Suprapubic skin (tissue), 4 donors: Measurements from ENCODE around the gene OCLN. TPM values are rescaled to one million over a fixed set of nuclear protein-coding genes. Genes with fewer than 3 reads are reported as not detected.

Source experiments
- DNase-seq, 2 donors: peaks; one replicate each; pipeline ENCODE4 v3.0.0-alpha.2; 2019; ENCODE audit warnings: low spot score in 2 of 2
- H3K27ac ChIP-seq: fragments of 200-600 bp; sonication (generic); one replicate; pipeline ENCODE4 v1.5.1; 2019
- H3K27me3 ChIP-seq: fragments of 200-600 bp; sonication (generic); one replicate; pipeline ENCODE4 v1.5.1; 2019
- H3K36me3 ChIP-seq: fragments of 200-600 bp; sonication (generic); one replicate; pipeline ENCODE4 v1.5.1; 2019
- H3K4me1 ChIP-seq: fragments of 200-600 bp; sonication (generic); one replicate; pipeline ENCODE4 v1.5.1; 2019
- H3K4me3 ChIP-seq: fragments of 200-600 bp; sonication (generic); one replicate; pipeline ENCODE4 v1.5.1; 2019; ENCODE audit warnings: mild to moderate bottlenecking
- H3K9me3 ChIP-seq: fragments of 200-600 bp; sonication (generic); one replicate; pipeline ENCODE4 v1.5.1; 2019
- EP300 ChIP-seq: sonication (generic); formaldehyde crosslinking; IDR thresholded peaks from one replicate; pipeline ENCODE4 v1.6.1; 2017; ENCODE audit warnings: antibody characterized with exemption
- POLR2A ChIP-seq, 2 donors: fragments of 450-650 bp; IDR thresholded peaks; one replicate each; pipeline ENCODE4 v1.6.1; 2017; ENCODE audit warnings: antibody characterized with exemption in 2 of 2, mild to moderate bottlenecking in 2 of 2, moderate library complexity in 2 of 2
- POLR2AphosphoS5 ChIP-seq, 3 donors: sonication (generic); formaldehyde crosslinking; IDR thresholded peaks; one replicate each; pipeline ENCODE4 v1.6.1; 2017; ENCODE audit warnings: antibody characterized with exemption in 3 of 3
- WGBS: methylation state at CpG from one replicate; pipeline ENCODE4 v1.1.5; 2018; 5-methylcytosine and 5-hydroxymethylcytosine counted together
- total RNA-seq, 4 donors: library from RNA; depleted of rRNA; stranded (reverse); fragments of >200 nt; gene quantifications; one replicate each; pipeline ENCODE4 v1.1.0, GENCODE V29; 2016
- TF ChIP-seq, protein P1 (sequence below), 2 donors: fragments of 200-600 bp in 1 of 2; fragments of 450-650 bp in 1 of 2; sonication (generic) in 1 of 2; IDR thresholded peaks; one replicate each; pipeline ENCODE4 v1.5.1; 2016 to 2019; ENCODE audit warnings: antibody characterized with exemption in 2 of 2, mild to moderate bottlenecking in 1 of 2, moderate library complexity in 1 of 2

The OCLN gene
- total RNA-seq, 4 donors from 2014 or later: 31.4 to 56.9 (median 45.4) TPM

DNA sequence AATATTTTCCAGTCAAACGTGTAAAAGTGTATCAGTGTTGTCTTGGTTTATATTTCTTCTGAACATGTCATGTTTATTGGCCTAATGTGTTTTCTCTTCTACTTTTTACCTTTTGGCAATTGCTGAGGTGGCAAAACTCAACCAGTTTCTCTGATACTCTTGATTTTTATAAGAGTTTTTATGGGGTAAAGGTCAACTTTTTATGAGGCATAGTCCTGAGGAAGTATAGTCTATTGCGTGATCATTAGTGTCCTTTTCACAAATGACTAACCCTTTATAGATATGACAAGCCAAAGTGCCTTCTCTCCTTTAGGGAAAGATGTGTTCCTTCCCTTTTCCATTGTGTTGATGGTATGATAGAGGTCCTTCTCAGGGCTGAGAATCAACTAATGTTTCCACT is 32.9 kb downstream of the OCLN start:
- Histone ChIP-seq H3K4me3 (no peak overlapping the region), H3K27ac (no peak overlapping the region), H3K36me3 (no peaks in the 10 kb centered on the region), H3K27me3 (no peaks in the 10 kb centered on the region), H3K9me3 (no peaks in the 10 kb centered on the region), H3K4me1 (peaks cover 11% of the 10 kb centered on the region)
- DNase-seq: no peak
- TF ChIP-seq POLR2A (IDR thresholded peaks at IDR 0.05) (no peak), POLR2AphosphoS5 (IDR thresholded peaks at IDR 0.05) (no peak), EP300 (no peak)
- TF ChIP-seq, protein P1, sequence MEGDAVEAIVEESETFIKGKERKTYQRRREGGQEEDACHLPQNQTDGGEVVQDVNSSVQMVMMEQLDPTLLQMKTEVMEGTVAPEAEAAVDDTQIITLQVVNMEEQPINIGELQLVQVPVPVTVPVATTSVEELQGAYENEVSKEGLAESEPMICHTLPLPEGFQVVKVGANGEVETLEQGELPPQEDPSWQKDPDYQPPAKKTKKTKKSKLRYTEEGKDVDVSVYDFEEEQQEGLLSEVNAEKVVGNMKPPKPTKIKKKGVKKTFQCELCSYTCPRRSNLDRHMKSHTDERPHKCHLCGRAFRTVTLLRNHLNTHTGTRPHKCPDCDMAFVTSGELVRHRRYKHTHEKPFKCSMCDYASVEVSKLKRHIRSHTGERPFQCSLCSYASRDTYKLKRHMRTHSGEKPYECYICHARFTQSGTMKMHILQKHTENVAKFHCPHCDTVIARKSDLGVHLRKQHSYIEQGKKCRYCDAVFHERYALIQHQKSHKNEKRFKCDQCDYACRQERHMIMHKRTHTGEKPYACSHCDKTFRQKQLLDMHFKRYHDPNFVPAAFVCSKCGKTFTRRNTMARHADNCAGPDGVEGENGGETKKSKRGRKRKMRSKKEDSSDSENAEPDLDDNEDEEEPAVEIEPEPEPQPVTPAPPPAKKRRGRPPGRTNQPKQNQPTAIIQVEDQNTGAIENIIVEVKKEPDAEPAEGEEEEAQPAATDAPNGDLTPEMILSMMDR (IDR thresholded peaks at IDR 0.05): no peak
- 71% methylated on average over 2 of the region's 2 CpGs for WGBS

GRCh38 chr5:69526660-69527059 is 34.1 kb downstream of the OCLN start:
- TF ChIP-seq EP300 (no peak), POLR2AphosphoS5 (IDR thresholded peaks at IDR 0.05) (no peak), POLR2A (IDR thresholded peaks at IDR 0.05) (no peak)
- TF ChIP-seq, protein P1 (IDR thresholded peaks at IDR 0.05): no peak
- H3K36me3 ChIP-seq: no peaks in the 10 kb centered on the region
- no peak overlapping the region for H3K27ac ChIP-seq
- no peaks in the 10 kb centered on the region for H3K9me3 ChIP-seq
- H3K4me1 ChIP-seq: peaks cover 6% of the 10 kb centered on the region
- WGBS: 96% methylated on average over 9 of the region's 9 CpGs
- no peak overlapping the region for H3K4me3 ChIP-seq
- H3K27me3 ChIP-seq: no peaks in the 10 kb centered on the region
- DNase-seq: no peak

- no peak for TF ChIP-seq EP300
- TF ChIP-seq, protein P1 (IDR thresholded peaks at IDR 0.05): no peak
- TF ChIP-seq POLR2A (IDR thresholded peaks at IDR 0.05): no peak
- no peak for TF ChIP-seq POLR2AphosphoS5 (IDR thresholded peaks at IDR 0.05)
- no peaks in the 10 kb centered on the region for H3K36me3 ChIP-seq
- no peaks in the 10 kb centered on the region for H3K27me3 ChIP-seq
- H3K9me3 ChIP-seq: no peaks in the 10 kb centered on the region
- H3K27ac ChIP-seq: no peak overlapping the region
- 85% methylated on average over 7 of the region's 7 CpGs for WGBS
- no peak overlapping the region for H3K4me3 ChIP-seq
- no peak for DNase-seq
- peaks cover 6% of the 10 kb centered on the region for H3K4me1 ChIP-seq
Observed at GRCh38 chr5:69527128-69527770, 34.7 kb downstream of the OCLN start.

- WGBS: 45% methylated on average over 5 of the region's 5 CpGs
- Histone ChIP-seq H3K4me1 (peaks cover 6% of the 10 kb centered on the region), H3K4me3 (no peak overlapping the region), H3K27me3 (no peaks in the 10 kb centered on the region), H3K27ac (no peak overlapping the region), H3K9me3 (no peaks in the 10 kb centered on the region), H3K36me3 (no peaks in the 10 kb centered on the region)
- TF ChIP-seq POLR2A (IDR thresholded peaks at IDR 0.05) (no peak), EP300 (no peak), POLR2AphosphoS5 (IDR thresholded peaks at IDR 0.05) (no peak)
- TF ChIP-seq, protein P1 (IDR thresholded peaks at IDR 0.05): no peak
- DNase-seq: no peak
Observed at GRCh38 chr5:69528035-69528434, 35.4 kb downstream of the OCLN start.

GRCh38 chr5:69528609-69529008 is 36.0 kb downstream of the OCLN start:
- Histone ChIP-seq H3K36me3 (no peaks in the 10 kb centered on the region), H3K27ac (no peak overlapping the region), H3K4me3 (no peak overlapping the region), H3K27me3 (no peaks in the 10 kb centered on the region), H3K9me3 (no peaks in the 10 kb centered on the region), H3K4me1 (peaks cover 6% of the 10 kb centered on the region)
- 85% methylated on average over 4 of the region's 4 CpGs for WGBS
- no peak for DNase-seq
- no peak for TF ChIP-seq EP300
- TF ChIP-seq POLR2AphosphoS5 (IDR thresholded peaks at IDR 0.05): no peak
- TF ChIP-seq, protein P1 (IDR thresholded peaks at IDR 0.05): no peak
- TF ChIP-seq POLR2A (IDR thresholded peaks at IDR 0.05): no peak
